GM19463 (cell line): Measurements from ENCODE around the gene ANKRD11.
"Not testable (repeated sequence)": the region's sequence is repeated elsewhere in the genome, so short reads cannot be mapped to it uniquely, and the experiment has no call there.

Experiments used
- ATAC-seq: cut with Tn5 transposase; IDR thresholded peaks from one replicate; pipeline ENCODE4 v1.9.1; 2021; ENCODE audit warnings: mild to moderate bottlenecking, moderate library complexity; ENCODE audit not compliant: unreplicated experiment

ANKRD11 gene

GRCh38 chr16:89454378-89455125, 35.8 kb downstream of the ANKRD11 start:
- not testable (repeated sequence) for ATAC-seq

DNA sequence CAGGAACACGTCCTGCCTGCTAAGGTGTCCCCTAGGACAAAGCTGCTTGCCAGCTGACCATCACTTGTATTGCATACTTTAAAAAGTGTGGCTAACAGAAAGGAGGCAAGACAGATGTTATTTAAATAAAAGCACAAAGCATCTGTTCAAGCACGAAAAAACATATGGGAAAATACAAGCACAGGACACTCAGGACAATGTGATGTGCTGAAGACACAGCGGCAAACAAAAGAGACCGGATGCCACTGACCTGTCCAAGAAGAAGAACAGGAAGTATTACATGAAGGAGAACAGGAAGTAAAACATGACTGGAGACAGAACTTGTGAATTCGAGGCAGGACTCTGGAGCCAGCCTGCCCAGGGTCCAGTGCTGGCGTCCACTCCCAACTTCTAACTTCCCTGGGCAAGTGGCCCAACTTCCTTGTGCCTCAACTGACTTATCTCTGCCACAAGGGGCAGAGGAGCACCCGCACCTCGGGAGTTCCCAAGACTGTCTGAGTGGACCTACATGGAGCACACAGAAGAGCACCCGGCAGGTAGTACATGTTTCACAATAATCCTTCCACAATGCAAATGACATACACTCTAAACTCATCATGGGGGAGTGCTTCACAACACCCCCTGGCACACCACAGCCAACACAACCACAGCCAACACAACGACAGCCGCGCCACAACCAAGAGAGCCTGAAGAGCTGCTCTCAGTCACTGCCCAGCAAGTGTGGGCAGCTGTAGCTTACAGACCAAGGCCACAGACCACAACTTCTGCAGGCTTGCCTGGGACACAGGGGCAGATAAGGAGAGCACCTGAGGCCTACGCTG, 36.6 kb downstream of the ANKRD11 start:
- ATAC-seq, result no peak

DNA sequence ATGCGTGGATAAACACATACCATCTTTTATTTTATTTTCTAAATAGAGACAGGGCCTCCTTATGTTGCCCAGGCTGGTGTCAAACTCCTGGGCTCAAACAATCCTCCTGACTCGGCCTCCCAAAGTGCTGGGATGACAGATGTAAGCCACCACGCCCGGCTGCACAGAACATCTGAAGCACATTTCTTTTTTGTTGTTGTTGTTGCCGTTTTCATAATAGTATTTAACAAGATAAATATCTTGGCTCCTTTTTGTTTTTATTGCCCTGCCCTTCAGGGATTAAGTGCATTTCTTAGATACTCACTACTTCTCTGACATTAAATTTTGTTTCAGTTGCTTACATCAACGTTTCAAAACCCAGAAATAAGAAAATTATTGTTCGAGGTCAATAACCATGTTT, 37.4 kb downstream of the ANKRD11 start:
- no peak for ATAC-seq

DNA sequence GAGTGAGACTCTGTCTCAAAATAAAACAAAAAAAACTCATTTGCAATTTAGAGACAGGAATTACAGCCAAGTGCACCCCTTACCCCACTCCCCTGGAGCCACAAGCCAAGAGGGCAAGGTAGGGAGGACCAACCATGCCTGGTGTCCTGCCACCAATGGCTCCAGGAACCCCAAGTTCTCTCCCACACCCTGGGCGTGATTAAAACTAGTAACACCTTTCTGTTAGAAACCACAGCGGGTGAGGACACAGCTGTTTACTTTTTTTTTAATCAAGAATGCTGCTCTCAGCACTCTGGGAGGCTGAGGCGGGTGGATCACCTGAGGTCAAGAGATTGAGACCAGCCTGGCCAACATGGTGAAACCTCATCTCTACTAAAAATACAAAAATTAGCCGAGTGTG, 38.1 kb downstream of the ANKRD11 start:
- ATAC-seq, result no peak

DNA sequence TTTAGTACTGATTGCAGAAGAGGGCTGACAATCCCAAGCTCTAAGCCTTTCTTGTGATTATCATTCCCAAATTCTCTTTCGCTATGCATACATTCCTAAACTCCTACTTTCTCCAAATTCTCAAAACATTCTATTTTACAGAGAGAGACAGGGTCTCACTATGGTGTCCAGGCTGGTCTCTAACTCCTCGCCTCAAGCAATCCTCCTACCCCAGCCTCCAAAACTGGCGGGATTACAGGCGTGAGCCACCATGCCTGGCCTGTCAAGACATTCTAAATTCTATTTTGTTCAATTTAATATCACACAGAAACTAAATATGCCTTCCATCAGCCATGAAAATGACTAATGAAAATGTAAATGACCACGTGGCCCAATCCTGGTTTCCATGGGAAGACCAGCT, 39.8 kb downstream of the ANKRD11 start:
- no peak for ATAC-seq

DNA sequence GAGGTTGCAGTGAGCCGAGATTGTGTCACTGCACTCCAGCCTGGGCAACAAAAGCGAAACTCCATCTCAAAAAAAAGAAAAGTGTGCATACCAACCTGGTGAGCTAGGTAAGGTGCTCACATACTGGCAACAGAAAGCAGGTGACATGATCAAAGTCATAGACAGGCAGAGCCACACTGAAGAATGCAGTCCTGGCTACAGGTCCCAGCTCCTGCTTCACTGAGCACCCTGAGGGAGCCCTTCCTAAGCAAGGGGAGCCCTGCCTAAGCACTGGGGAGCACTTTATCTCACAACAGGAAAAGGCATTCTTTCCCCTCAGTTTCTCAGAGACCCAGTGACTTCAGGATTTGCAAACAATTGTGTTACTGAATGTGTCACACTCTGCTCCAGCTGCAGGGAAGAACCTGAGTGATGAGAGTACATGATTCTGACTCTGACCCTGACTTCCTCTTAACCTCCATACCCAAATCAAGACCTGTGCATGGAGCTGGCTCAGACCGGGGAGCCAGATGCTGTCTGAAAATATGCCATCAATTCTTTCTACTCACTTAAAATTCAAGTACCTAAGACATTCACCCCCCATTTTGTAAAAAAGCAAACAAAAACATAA, 40.5 kb downstream of the ANKRD11 start:
- no peak for ATAC-seq

- no peak for ATAC-seq
Observed at GRCh38 chr16:89448656-89449055, 41.7 kb downstream of the ANKRD11 start.

- no peak for ATAC-seq
Observed at GRCh38 chr16:89446975-89447293, 43.4 kb downstream of the ANKRD11 start.

- no peak for ATAC-seq
Observed at GRCh38 chr16:89446136-89446974, 44.0 kb downstream of the ANKRD11 start.

DNA sequence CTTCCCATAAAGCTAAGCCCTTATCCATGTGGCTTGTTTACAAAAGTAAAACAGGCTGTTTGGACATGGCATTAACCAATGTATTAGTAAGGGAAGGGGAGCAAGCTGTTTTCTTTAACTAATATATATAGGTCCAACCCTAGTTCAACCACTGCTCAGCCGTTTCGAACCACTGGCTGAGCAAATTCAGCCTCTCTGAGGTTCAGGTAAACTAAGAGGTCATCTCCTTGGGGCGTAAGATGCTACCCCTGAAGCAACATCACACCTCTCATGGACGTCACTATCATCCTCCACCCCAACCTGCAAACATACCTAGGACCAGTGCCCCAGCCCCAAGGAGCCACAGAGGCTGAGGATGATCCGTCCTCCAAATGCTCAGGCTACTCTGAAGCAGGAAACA, 45.2 kb downstream of the ANKRD11 start:
- ATAC-seq, result no peak

DNA sequence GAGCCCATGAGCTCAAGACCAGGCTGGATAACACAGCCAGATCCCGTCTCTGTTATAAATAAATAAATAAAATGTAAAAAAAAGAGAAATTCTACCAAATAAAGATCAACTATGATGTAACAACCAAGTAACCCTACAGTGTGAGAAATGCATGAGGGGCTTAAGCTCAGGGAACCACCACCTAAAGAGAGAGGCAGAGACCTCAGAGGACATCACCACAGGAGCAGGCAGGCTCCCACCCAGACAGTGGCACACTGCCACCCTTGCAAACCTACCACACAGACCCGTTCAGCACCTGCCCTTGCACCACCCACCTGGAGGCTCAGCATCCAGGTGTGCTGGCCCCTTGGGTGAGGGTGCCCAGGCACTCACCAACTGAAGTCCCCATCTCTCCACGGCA, 45.6 kb downstream of the ANKRD11 start:
- ATAC-seq, result no peak

DNA sequence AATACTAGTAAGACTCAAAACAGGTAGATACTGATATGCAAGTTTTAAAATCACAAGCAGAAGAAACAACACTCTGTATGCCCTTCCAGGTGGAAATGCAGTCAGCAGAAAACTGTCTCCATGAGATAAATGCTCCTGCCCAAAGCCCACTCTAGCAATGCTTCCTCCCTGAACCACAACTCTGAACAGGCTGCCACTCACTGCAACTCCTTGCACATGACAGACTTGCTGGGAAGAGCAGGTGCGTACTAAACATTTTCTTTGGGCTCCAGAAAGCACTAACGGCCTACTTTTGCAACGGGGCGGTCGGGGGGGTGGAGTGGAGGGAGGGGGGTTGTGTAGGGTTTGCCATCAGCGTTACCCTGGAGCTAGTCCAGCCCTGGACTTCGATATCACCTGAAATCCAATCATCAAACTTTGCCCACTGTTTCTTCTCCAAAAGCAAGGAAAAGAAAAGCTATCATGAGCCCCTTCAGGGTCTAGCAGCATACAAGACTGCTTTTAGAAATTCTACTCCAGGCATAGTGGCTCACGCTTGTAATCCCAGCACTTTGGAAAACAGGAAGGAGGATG, 46.1 kb downstream of the ANKRD11 start:
- ATAC-seq, result no peak

DNA sequence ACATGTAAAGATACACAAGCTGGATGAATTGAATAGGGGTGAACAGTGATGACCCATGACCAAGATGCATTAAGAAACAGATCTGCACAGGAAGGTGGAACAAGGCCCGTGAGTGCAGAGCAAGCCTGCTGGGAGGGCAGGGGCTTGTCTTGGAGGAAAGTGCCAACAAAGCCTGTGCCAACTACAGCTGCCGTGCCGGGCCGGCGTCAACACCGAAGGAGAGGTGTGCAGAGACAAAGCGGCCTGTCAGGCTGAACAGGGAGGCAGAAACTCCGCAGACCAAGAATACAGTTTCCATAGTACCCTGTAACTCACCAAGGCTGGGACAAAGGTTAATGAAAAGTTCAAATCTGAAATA, 46.7 kb downstream of the ANKRD11 start:
- ATAC-seq, result no peak

GRCh38 chr16:89442990-89443726, 47.2 kb downstream of the ANKRD11 start:
- ATAC-seq, result no peak

DNA sequence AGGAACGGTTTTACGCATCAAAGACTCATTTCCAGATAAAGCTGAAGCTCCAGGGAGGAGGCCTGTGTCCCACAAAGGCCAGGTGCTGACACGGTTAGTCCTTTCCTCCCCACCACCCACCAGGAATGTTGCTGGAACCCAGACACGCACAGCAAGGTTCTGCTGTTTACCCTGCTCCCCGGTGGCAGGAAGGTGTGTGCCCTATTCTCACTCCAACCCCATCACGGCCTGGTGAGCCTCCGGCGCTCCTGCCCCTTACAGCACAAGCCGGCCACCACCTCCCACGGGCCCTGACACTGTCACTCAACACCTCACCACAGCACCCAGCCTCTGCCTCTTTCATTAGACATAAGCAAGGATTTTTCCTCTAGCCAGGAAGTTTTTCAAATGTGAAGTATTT, 47.8 kb downstream of the ANKRD11 start:
- ATAC-seq, result no peak

DNA sequence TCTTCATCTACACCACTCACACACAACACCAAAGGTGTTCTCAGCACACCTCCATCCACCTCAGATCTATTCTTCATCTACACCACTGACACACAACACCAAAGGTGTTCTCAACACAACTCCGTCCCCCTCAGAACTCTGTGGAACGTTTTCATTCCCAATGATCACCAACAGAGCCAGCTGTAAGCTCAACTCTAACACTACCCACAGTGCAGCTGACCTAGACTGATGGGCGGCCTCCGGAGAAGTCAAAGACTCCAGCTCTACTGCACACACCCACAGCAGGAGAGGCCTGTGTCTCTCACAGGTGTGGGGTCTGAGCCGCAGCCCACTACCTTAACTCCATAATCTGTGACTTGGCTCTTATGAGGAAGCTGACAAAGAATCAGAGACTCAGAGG, 50.7 kb downstream of the ANKRD11 start:
- ATAC-seq, result no peak

DNA sequence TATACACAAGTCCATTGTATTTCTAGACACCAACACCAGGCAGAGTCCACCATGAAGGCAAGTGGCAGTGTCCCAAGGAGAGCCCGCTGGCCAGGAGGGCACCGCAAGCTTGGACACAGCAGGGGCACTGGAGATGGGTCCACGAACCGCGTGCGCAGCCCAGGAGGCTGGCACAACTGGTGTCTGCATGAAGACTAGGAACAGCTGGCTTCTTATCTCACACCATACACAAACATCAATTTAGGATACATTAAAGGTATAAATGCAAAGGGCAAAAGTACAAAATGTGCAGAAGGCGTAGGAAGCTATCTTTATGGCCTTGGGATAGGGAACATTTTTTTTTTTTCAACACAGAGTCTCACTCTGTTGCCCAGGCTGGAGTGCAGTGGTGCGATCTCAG, 52.4 kb downstream of the ANKRD11 start:
- ATAC-seq, result no peak

DNA sequence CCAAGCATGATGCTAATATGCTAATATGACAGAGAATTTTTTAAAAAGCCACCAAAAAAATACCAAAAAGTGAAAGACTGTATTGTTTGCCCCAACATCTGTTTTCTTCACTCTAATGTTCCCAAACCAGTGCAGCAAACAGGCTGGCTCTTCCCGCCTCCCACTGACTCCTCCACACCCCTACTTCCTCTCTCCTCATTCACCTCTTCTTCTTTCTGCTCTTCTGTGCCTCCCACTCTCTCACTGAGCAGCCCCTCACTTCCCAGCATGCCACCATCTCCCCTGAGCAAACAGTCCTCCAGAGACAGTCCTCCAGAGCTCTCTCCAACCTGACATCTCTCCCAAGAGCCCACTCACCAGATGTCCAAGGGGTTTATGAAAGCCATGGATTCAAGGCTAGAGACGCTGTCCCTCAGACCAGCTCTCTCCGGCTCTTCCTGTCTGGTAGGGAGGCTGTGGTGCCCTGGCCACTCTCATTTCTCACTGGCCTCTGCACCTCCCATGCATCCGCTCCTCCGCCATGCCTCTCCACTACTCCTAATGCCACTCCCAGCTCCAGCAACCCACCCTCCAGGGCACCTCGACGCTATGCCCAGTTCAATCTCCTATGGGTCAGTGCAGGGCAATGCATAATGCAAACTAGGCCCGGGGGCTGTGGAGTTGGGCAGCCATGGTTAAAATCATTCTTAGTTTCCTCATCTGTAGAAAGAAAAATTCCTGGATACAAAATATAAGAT, 52.9 kb downstream of the ANKRD11 start:
- ATAC-seq, result no peak

DNA sequence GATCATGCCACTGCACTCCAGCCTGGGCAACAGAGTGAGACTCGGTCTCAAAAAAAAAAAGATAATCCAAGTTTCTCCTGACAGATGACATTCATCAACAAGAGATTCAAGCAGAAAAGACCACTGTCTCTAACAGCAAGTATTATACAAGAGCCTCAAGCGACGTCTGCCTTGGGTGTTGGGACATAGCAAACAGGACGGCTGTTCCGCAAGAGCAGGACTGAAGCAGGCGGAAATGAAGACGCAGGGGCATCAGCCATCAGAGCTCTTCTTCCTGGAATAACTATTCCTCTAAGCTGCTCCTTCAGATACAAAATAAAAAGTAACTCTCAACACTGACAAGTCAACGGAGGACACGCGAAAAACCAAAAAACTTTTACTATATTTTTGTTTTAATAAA, 54.0 kb downstream of the ANKRD11 start:
- no peak for ATAC-seq

DNA sequence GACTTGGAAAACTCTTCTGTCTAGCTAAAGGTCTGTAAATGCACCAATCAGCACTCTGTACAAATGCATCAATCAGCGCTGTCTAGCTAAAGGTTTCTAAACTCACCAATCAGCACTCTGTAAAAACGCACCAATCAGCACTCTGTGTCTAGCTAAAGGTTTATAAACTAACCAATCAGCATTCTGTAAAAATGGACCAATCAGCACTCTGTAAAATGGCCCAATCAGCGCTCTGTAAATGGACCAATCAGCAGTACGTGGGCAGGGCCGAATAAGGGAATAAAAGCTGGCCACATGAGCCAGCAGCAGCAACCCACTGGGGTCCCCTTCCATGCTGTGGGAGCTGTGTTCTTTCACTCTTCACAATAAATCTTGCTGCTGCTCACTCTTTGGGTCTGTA, 55.3 kb downstream of the ANKRD11 start:
- ATAC-seq, result not testable (repeated sequence)
